Fibroblast of skin of back (primary cell): ENCODE results near the gene SORBS2.

ENCODE experiments used
- DNase-seq: peaks from one replicate; pipeline ENCODE4 v3.0.0-alpha.2; 2013

SORBS2 gene

GRCh38 chr4:185774131-185774653, 37.8 kb downstream of the SORBS2 start:
- DNase-seq: no peak

GRCh38 chr4:185773419-185773818, 38.6 kb downstream of the SORBS2 start:
- no peak for DNase-seq

- no peak for DNase-seq
These were observed 39.5 kb downstream of the SORBS2 start for GRCh38 chr4:185772391-185773093.

- DNase-seq: peak; percentile 87
These were observed 40.1 kb downstream of the SORBS2 start for GRCh38 chr4:185771711-185772390.

GRCh38 chr4:185767528-185767927, 44.5 kb downstream of the SORBS2 start:
- no peak for DNase-seq

- peak; percentile 77 for DNase-seq
These were observed 47.1 kb downstream of the SORBS2 start for GRCh38 chr4:185764876-185765275.

- no peak for DNase-seq
These were observed 50.4 kb downstream of the SORBS2 start for GRCh38 chr4:185761352-185762235.

- no peak for DNase-seq
These were observed 53.2 kb downstream of the SORBS2 start for GRCh38 chr4:185758807-185759206.

GRCh38 chr4:185755451-185755850, 56.5 kb downstream of the SORBS2 start:
- DNase-seq: no peak

- no peak for DNase-seq
These were observed 57.0 kb downstream of the SORBS2 start for GRCh38 chr4:185754961-185755360.

GRCh38 chr4:185752872-185753271, 59.1 kb downstream of the SORBS2 start:
- DNase-seq: no peak

GRCh38 chr4:185749858-185750257, 62.1 kb downstream of the SORBS2 start:
- no peak for DNase-seq

- no peak for DNase-seq
These were observed 63.0 kb downstream of the SORBS2 start for GRCh38 chr4:185748901-185749390.

GRCh38 chr4:185745891-185746290, 66.1 kb downstream of the SORBS2 start:
- no peak for DNase-seq

- DNase-seq: no peak
These were observed 67.0 kb downstream of the SORBS2 start for GRCh38 chr4:185744946-185745345.

- no peak for DNase-seq
These were observed 67.5 kb downstream of the SORBS2 start for GRCh38 chr4:185744488-185744862.

- no peak for DNase-seq
These were observed 68.1 kb downstream of the SORBS2 start for GRCh38 chr4:185743722-185744487.

- DNase-seq: no peak
These were observed 69.2 kb downstream of the SORBS2 start for GRCh38 chr4:185742766-185743165.

- no peak for DNase-seq
These were observed 70.2 kb downstream of the SORBS2 start for GRCh38 chr4:185741795-185742194.

- peak; percentile 59 for DNase-seq
These were observed 71.5 kb downstream of the SORBS2 start for GRCh38 chr4:185740471-185740873.

- no peak for DNase-seq
These were observed 73.2 kb downstream of the SORBS2 start for GRCh38 chr4:185738820-185739219.

GRCh38 chr4:185738038-185738552, 73.9 kb downstream of the SORBS2 start:
- DNase-seq: peak; percentile 84
